Cardiac fibroblast (primary cell): ENCODE results near the gene LANCL2.

Experiments
- DNase-seq, 2 donors: peaks; one replicate each; pipeline versions ENCODE4 v3.0.0 to v3.0.0-alpha.2; 2010; ENCODE audit warnings: low read depth in 2 of 2
- H3K4me3 ChIP-seq, 2 donors: replicated peaks in 1 of 2; 1 replicate in 1 of 2; 2 replicates in 1 of 2; pipeline ENCODE4 v1.5.1; 2011; ENCODE audit warnings: low read depth in 2 of 2, low read length in 2 of 2, mild to moderate bottlenecking in 2 of 2, moderate library complexity in 1 of 2
- TF ChIP-seq, protein P1 (sequence below): IDR thresholded peaks from one replicate; pipeline ENCODE4 v1.5.1; 2011; ENCODE audit warnings: low read depth, mild to moderate bottlenecking, low read length, inconsistent platforms

LANCL2 gene

DNA sequence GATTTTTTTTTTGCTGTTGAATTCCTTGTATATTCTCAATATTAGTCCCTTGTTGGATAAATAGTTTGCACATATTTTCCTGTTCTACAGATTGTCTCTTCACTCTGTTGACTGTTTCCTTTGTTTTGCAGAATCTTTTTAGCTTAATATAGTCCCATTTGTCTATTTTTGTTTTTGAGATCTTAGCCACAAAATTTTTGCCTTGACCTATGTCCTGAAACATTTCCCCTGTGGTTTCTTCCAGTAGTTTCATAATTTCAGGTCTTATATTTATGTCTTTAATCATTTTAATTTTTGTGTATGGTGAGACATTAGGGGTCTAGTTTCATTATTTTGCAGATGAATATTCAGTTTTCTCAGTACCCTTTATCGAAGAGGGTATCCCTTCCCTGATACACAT lies 92.7 kb downstream of the LANCL2 start:
- TF ChIP-seq, protein P1, sequence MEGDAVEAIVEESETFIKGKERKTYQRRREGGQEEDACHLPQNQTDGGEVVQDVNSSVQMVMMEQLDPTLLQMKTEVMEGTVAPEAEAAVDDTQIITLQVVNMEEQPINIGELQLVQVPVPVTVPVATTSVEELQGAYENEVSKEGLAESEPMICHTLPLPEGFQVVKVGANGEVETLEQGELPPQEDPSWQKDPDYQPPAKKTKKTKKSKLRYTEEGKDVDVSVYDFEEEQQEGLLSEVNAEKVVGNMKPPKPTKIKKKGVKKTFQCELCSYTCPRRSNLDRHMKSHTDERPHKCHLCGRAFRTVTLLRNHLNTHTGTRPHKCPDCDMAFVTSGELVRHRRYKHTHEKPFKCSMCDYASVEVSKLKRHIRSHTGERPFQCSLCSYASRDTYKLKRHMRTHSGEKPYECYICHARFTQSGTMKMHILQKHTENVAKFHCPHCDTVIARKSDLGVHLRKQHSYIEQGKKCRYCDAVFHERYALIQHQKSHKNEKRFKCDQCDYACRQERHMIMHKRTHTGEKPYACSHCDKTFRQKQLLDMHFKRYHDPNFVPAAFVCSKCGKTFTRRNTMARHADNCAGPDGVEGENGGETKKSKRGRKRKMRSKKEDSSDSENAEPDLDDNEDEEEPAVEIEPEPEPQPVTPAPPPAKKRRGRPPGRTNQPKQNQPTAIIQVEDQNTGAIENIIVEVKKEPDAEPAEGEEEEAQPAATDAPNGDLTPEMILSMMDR, result no peak
- DNase-seq, result peak in 1 of 2 donors; percentile 35
- no peak overlapping the region for H3K4me3 ChIP-seq

DNA sequence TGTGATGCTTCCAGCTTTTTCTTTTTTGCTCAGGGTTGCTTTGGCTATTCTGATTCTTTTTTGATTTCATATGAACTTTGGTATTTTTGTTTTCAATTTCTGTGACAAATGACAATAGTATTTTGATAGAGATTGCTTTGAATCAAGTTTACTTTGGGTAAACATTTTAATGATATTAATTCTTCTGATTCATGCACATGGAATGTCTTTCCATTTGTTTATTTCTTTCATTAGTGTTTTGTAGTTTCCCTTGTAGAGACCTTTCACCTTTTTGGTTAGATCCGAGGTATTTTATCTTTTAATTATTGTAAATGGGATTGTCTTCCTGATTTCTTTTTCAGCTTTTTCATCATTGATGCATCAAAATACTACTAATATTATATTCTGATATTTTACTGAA lies 93.2 kb downstream of the LANCL2 start:
- DNase-seq, result no peak
- no peak overlapping the region for H3K4me3 ChIP-seq
- TF ChIP-seq, protein P1, result no peak

- DNase-seq, result no peak
- no peak overlapping the region for H3K4me3 ChIP-seq
- TF ChIP-seq, protein P1, result no peak
Measured at GRCh38 chr7:55463686-55464262, 98.6 kb downstream of the LANCL2 start.

- no peak overlapping the region for H3K4me3 ChIP-seq
- TF ChIP-seq, protein P1, result no peak
- DNase-seq, result no peak
Measured at GRCh38 chr7:55464422-55464821, 99.3 kb downstream of the LANCL2 start.

GRCh38 chr7:55465691-55466090 lies 100.6 kb downstream of the LANCL2 start:
- TF ChIP-seq, protein P1, result no peak
- H3K4me3 ChIP-seq, result no peak overlapping the region
- DNase-seq, result no peak

DNA sequence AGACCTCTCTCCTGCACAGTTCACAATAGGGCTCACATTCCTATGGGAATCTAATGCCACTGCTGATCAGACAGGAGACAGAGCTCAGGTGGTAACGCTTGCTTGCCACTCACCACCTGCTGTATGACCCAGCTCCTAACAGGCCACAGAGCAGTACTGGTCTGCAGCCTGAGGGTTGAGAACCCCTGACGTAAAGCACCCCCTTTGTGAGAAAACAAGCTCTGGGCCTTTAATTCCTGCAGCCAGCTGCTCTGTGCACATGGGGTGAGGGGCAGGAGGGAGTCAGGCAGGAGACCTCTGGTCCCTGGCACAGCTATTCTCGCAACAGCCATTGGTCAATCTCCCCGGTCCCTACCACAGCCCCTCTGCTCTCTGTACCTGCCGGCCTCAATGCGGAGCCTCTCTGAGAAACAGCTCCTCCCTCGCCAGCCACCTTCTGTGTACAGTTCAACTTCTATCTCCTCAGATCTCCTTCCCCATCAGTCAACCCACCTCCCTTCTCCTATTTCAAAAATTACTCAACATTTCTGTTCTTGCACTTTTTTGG lies 102.0 kb downstream of the LANCL2 start:
- H3K4me3 ChIP-seq, result no peak overlapping the region
- TF ChIP-seq, protein P1, result no peak
- no peak for DNase-seq

DNA sequence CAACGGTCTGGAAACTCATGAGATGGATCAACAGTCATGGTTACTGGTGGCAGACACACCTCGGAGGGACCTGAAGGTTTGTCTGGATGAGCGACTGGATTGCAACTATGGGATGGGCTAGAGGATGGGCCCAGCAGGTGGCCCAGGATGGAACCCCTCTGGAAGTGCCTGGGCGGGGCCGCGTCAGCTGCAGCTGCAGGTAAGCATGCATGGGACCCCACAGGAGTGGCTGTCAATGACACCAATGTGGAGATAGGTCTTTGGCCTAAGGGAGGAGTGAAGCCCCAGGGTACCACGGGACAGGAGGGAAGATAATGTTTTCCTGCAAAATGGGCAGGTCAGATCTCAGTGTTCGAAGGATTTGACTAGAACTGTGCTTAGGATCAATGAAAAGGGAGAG lies 103.4 kb downstream of the LANCL2 start:
- no peak for DNase-seq
- no peak overlapping the region for H3K4me3 ChIP-seq
- TF ChIP-seq, protein P1, result no peak
